Occipital lobe (tissue), 2 donors: Measurements from ENCODE around the gene SNW1. TPM values are rescaled to one million over a fixed set of nuclear protein-coding genes. Genes with fewer than 3 reads are reported as not detected.
A peak's percentile ranks its signal among the peaks of the same experiment; 100 is the strongest.
"Not testable (repeated sequence)": the region's sequence is repeated elsewhere in the genome, so short reads cannot be mapped to it uniquely, and the experiment has no call there.

Experiments
- DNase-seq: peaks from one replicate; lab custom pipeline; 2025; lab: John Stamatoyannopoulos, UW
- total RNA-seq: library from RNA; depleted of rRNA; stranded (reverse); fragments of >200 nt; gene quantifications from one replicate; pipeline ENCODE4 v1.2.3, GENCODE V29; 2014

Gene SNW1
- 57.9 TPM for total RNA-seq

DNA sequence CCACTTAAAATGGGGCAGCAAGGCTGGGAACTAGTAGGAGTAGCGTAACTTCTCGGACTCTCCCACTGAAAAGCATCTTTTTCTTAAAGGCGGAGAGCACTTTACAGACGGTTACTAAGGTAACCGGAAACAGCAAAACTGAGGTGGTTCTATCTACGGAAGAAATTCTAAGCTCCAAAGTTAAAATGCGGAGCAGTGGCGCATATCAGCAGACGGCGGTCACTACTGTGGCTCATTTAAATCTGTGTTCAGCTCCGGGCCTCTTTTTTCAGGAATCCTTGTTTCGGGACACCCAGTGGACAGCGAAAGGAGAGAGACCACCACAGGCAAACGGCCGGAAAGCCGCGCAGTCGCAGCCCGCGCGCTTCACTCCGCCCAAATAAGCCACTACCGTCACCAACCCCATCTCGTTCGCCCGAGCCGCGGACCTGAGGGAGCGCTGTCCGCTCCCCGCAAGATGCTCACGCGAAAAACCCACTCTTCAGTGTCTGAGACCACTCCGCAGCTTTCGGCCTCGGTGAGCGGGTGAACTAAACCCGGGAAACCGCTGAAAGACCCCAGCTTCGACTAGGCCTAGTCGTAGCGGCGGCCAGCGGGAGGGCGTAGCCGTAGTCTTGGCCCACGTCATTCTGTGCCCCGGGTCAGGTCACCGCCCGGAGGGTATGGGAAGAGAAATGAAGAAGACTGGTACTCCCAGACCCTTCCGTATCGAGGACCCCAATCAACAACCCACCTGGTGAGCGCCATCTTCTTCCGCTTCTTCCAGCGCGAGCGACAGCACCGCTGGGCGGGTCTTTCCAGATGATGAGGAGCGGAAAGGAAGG is at the start of gene SNW1:
SNW1 (minus strand) TSS at position 776 of the 824 bp plus-strand sequence; CDS start at position 747, 29 bp downstream.
- peak; percentile 89 for DNase-seq

DNA sequence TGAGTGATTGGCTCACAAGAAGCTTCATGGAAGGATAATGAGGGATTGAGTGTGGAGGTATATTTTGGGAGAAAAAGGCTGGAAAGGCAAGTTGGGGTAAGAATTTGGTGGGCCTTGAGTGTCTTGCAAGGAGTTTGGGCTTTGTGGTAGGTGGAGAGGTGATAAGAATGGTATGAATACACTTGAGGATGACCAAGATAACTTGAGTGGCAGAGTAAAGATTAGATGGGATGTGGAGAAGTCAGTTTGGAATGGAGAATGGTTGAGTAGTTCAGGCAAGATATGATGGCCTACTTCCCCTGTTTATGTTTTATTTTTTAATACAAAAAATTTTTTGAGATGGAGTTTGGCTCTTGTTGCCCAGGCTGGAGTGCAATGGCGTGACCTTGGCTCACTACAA is 48.1 kb upstream of the SNW1 start:
- no peak for DNase-seq

DNA sequence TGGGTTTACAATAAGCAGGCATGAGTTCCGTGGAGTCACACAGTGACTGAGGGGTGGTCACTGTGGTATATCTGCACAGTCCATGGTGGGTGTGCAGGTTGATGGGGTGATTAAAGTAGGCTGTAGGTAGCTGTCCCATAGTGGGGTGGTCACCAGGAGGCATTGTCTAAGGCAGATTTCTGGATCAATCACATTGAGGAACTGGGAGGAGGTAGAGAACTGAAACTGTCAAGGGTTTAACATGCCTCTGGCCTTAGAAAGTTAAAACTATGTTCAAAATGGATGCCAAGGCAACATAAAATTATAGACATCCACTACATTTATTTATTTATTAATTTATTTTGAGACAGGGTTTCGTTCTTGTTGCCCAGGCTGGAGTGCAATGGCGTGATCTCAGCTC is 47.3 kb upstream of the SNW1 start:
- DNase-seq = no peak

DNA sequence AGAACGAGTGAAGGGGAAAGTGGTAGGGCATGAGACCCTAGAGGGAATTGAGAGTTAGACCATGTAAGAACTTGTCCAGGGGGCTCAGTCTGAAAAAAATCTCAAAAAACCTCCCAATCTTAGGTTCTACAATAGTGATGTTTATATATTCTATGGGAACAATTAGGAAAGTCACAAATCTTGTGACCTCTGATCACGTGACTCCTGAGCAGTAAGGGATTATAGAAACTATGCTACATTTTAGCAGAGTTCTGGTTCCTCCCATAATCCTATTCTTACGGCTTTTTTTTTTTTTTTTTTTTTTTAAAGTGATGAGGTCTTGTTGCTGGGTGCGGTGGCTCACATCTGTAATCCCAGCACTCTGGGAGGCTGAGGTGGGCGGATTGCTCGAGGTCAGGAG is 44.8 kb upstream of the SNW1 start:
- no peak for DNase-seq

DNA sequence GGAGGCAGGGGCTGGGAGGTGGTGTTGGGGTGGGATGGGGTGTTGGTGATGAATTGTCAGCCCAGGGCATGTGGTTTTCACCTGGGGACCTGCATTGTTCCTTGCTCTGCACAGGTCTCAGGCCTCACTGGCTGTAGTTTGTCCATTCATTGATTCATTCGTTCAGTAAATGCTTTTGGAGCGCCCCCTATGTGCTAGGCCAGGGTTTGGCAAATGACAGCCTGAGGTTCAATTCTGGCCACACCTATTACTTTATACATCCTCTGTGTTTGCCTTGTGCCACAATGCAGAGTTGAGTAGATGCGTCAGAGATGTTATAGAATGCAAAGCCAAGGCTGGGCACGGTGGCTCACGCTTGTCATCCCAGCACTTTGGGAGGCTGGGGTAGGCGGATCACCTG is 43.6 kb upstream of the SNW1 start:
- no peak for DNase-seq

DNA sequence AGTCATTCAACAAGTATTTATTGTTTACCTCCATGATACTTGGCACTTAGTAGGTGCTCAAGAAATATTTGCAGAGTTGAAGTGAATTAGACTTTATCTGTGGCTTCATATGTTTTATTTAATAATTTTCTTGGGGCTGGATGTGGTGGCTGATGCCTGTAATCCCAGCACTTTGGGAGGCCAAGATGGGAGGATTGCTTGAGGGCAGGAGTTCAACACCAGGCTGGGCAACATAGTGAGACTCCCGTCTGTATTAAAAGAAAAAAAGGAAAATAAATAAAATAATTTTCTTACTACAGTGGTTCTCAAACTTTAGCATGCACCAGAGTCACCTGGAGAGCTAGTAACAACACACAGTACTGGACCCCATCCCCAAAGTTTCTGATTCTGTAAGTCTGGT is 39.9 kb upstream of the SNW1 start:
- DNase-seq = no peak

DNA sequence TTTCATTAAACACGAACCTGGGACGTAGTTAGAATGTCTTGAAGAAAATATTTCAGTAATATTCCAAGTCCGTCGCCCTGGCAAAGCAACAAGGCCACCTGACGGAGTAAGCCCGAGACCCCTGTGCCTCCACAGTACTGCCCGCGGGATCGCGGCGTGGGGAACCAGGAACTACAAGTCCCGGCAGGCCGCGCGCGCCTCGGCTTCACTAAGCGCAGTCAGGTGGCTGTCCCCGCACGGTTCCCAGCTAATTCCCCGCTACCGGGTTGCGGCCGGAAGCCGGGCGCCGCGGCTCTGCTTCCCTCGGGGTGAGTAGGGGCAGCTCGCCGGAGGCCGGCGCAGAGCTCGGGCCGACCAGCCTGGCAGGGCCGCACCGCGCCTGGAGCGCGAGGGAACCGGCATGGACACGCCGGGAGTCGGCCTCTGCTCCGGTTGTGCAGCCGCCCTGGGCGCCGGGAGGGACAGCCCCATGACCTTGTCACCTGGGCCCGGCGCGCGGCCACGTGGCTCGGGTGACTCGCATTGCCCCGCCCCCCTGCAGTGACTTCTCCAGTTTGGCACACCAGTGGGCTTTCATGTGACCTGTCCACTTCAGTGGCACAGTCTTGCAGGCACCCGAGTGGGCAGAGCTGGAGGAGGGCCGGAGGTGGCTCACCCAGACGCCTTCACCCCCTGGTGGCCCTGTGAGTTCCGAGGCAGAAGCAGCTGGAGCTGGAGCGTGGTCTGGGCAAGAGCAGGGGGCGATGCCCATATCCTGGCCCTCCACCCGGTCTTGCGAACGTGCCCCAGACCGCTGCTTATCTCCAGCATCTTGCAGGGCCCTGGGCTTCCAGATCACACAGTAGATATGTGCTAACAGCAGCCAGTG is 39.1 kb upstream of the SNW1 start, which contains the start of gene ADCK1:
ADCK1 (plus strand) TSS at position 247 of the 868 bp plus-strand sequence. CDS start 18,870 bp downstream, outside the sequence.
- DNase-seq = peak; percentile 93

DNA sequence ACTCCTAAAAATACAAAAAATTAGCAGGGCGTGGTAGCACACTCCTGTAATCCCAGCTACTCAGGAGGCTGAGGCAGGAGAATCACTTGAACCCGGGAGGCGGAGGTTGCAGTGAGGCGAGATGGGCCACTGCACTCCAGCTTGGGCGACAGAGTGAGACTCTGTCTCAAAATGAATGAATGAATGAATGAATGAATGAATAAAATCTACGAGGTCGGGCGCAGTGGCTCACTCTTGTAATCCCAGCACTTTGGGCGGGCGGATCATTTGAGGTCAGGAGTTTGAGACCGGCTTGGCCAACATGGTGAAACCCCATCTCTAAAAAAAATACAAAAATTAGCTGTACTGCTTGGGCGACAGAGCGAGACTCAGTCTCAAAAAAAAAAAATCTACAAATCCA is 38.5 kb upstream of the SNW1 start:
- DNase-seq = not testable (repeated sequence)

DNA sequence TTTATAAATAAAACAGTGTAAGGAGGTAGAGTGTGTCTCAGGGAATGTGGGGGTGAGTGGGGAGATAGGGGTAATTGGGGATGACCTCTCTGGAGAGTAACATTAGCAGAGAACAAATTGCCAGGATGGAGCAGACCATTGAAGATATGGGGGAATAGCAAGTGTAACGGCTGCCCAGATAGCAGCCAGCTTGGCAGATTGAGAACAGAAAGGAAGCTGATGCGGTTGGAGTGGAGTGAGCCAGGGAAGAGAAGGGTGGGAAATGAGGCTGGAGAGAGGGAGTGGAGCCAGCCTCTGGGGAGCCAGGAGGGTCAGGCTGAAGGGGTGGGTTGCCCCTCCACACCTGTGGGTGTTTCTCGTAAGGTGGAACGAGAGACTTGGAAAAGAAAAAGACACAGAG is 33.4 kb upstream of the SNW1 start:
- no peak for DNase-seq

DNA sequence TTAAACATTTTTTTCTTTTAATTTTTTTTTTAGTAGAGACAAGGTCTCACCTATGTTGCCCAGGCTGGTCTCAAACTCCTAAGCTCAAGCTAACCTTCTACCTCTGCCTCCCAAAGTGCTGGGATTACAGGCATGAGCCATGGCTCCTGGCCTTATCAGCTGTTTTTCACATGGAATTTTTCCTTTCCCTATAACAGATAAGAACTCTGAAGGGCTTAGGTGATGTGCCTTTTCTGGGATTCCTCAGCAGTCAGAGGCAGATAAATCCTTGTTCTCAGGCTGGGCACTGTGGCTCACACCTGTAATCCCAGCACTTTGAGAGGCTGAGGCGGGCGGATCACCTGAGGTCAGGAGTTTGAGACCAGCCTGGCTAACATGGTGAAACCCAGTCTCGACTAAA is 32.3 kb upstream of the SNW1 start:
- DNase-seq = not testable (repeated sequence)

DNA sequence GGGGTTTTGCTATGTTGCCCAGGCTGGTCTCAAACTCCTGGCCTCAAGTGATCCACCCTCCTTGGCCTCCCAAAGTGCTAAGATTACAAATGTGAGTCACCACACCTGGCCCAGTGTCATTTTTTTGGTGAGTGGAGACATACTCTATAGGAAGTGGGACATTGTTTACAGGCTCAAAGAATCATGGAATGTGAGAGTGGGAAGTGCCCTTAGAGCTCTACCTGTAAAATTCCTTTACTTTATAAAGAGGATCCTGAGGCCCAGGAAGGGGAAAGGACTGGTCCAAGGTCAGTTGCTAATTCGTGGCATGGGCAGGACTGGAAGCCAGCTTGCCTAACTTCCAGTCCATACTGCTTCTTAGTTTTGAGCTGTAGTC is 30.3 kb upstream of the SNW1 start:
- no peak for DNase-seq

DNA sequence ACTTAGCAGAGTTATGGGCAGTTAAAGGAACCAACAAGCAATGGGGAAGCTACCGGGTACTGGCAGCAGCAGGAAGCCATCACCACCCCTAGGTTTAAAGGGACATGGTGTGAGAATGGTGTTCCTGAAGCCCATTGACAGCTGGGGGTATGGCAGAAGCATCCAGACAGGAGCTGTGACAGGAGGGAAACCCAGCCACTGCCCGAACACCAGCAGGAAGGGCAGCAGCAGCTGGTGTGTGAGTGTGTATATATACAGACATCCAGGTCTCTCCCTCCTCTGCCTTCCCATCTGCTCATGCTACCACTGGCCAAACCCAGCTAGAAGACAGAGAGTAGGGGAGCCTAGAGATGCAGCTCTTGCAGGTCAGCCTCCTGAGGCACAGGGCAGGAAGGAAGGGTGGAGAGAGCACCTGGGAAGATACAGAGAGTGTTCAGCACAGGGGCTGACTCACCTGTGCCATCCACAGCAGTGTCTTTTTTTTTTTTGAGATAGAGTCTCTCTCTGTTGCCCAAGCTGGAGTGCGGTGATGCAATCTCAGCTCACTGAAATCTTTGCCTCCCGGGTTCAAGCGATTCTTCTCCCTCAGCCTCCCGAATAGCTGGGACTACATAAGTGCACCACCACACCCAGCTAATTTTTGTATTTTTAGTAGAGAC is 29.7 kb upstream of the SNW1 start:
- DNase-seq = no peak

DNA sequence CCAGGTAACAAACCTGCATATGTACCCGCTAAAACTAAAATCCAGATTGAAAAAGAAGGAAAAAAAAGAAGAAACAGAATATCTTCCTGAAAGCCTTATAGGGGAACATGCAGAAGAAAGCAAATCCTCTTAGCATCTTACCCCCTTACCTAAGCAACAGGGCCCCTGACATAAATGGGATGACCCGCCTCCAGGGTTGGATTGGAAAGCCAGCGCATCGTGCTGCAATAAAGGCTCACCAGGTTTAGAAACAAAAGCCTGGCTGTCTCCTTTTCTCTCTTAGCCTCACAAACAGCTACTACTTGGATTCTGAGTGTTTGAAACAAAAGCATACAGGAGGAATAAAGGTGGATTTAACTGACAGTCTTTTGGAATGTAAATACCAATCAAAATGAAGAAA is 25.2 kb upstream of the SNW1 start:
- no peak for DNase-seq

DNA sequence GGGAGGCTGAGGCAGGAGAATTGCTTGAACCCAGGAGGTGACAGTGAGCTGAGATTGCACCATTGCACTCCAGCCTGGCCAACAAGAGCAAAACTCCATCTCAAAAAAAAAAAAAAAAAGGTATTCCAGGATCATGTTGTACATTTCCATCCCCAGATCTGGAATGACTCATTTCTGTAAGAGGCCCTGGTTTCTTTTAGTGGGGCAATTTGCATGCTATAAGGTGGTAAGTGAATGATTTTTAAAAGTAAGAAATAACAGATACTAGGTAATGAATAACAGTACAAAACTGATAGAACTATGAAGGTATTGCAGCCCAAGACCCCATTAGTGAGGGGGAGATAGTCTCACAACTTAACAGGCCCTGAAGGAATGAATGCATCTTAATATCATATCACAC is 21.2 kb upstream of the SNW1 start:
- no peak for DNase-seq

DNA sequence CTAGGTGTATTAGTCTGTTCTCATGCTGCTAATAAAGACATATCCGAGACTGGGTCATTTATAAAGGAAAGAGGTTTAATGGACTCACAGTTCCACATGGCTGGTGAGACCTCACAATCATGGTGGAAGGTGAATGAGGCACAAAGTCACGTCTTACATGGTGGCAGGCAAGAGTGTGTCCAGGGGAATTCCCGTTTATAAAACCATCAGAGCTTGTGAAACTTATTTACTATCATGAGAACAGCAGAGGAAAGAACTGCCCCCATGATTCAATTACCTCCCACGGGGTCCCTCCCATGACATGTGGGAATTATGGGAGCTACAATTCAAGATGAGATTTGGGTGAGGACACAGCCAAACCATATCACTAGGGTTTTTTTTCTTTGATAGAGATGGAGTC is 13.0 kb upstream of the SNW1 start:
- DNase-seq = not testable (repeated sequence)

DNA sequence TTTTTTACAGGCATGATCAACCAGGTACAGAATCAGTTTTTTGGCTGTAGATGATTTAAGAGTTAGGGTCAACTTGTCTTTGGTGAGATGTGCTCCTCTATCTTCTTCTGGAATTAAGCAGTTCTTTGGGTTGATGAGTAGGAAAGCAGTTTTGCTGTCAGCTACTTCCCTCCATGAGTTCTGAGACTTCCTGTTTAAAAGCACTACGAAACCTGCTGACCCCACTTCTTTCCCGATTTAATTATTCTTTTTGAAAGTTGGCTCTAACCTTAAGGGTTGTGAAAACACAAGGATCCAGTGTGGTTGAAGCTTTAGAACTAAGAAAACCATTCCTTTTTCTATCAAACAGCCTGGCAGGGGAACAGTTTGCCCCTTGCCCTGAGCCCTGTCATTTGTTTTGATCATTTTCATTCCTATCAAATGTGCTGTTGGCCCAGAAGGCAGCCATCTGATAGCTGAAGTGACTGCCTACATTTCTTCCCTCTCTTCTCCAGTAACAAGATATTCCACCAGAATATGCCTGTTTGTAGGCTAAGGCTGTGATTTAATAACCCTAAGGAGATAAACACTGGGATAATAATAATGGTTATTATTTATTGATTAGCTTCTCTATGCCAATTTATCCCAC is 7.6 kb upstream of the SNW1 start:
- not testable (repeated sequence) for DNase-seq

DNA sequence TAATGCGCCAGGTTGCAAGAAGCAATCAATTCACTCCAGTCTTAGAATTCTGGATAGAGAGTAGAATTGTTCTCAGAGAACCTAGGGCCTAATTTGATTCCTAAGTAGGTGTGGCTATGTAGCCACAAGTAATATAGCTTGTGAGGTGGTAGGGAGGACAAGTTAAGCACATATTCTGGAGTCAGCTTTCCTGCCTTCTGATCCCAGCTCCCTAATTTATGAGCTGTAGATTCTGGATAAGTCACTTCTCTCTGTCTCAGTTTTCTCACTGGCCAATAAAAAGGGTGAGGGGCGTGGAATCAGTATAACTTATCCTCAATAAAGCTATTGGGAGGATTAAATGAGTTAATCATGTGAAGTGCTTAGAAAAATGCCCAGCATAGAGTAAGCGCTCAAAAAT is 3.0 kb upstream of the SNW1 start:
- DNase-seq = no peak

DNA sequence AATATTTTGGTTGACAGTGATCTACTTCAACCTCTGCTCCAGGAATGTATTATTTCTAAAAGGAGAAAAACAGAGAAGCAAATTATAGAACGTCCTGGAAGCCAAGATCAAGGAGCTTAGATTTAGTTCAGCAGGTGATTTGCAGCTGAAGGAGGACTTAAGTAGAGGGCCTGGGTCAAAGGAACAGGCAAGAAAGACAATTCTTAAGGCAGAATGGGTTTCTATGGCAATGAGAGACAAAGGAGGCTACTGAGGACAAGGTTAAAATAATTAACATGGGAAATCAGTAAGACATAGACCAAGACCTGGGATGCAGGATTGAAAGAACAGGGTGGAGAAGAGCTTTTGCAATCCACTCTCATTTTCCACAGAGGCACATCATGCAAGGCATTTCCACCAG is 2.4 kb upstream of the SNW1 start:
- DNase-seq = no peak

DNA sequence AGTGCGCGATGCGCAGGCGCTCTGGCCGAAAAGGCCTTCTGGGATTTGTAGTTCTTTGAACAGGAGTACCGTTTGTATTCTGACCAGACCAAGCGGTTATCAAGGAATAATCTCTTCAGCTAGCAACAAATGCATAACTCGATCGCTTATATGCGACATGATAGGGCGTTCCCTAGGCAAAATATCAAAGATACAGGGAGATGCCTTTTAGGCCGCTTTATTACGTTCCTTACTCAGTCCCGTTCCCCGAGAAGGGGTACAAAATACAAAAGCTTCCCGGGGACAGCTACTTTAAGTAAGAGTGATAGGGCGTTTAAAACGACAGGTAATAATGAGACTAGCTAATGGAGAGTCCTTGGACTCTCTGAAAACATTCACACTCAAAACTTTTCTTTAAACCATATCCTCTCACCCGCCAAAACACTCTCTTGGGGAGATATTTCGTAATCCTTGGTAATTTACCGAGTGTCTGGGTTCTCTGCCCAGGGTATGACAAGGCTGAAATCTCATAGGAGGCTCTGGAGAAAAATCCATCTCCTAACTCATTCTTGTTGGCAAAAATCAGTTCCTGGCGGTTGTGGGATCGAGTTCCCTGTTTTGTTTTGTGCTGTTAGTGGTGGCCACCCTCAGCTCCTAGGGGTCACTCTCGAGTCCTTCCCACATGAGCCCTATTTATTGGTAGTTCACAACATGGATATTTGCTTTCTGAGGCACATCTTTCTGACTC is 412 bp upstream of the SNW1 start:
- no peak for DNase-seq

DNA sequence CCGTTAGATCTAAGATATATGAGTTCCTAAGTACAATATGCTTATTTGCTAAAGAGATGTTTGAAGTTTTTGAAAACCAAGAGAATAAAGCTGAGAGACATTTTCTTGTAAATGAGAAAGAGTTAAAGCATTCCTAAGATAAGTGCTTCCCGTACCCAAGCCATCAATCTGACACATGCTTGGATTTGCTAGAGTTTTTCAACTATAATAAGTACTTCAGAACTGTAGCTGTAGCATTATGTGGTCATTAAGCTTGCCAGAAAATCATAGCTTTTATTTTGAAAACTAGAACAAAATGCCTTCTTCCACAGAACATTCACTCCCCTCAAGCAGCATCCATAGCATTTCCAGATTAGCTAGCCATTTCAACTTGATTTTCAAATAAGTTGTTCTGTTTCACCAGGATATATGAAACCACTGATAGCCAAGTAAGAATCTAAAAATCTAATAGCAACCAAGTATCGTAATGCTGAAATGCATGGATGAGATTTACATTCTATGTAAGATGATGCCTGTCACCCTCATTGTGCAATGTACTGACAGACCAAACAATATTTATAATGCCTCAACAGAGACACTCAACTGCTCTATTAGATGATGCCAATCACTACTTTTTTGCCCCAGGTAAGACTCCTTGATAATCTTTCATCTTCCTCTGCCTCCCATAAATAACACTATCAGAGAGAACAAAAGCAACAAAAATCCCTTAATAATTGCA is 8.0 kb downstream of the SNW1 start:
- no peak for DNase-seq
